ENCODE data around the gene DOK6.

DNA sequence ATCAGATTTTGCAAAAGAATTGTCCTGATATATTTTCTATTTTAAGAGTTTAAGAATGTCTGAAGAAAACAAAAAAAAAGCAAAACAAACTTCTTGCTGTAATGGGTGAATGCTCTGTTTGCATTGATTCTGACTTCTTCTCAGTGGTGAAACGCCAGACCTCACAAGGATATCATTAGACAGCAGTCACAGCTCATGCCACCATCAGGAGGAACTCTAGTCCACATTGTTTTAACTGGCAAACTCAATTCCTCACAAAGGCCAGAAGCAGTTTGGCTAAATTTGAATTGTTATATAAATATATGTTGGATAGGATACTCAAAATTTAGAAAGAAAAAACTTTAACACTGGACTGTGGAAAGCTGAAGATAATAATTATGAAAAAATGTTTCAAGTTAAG, 89.4 kb downstream of the DOK6 start:
- no peak for TF ChIP-seq CTCF (IDR thresholded peaks at IDR 0.05 in 4 of 5, conservative IDR thresholded peaks at IDR 0.05 in 1 of 5)
- TF ChIP-seq POLR2A (IDR thresholded peaks at IDR 0.05): no peak
